HG03095 (cell line): ENCODE results near the gene NFIA.

Experiments
- ATAC-seq: cut with Tn5 transposase; IDR thresholded peaks from one replicate; pipeline ENCODE4 v1.9.1; 2021; ENCODE audit warnings: moderate library complexity; ENCODE audit not compliant: unreplicated experiment

NFIA gene

DNA sequence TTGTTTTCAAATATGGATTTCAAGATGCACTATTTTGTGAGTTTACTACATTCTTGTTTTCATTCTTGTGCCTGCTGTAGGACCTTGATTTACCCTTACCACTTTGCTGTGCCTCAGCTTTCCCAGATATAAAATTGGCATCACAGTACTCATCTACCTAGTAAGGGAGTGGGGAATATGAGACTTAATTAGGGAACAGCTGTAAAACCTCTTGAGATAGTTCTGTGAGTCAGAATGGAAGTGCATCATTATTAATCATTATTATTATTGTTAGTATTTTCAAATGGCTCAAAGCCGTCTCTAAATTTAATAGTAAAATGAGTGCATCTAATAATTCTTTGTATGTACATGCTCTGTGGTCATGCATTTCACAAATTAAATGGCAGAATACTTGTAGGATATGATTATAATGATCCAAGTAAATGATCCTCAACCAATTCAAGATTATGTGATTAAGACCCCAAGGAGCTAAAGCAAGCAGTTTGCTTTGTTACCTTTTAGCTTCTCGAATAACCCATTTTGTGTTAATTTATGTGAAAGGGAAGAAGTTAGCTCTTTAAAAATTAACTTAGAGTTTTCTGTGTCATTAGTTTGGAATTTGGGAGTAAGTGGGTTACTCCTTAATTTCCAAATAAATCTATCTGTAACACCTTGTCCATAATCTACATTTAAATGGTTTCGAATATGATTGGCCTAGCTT is 155.4 kb downstream of the NFIA start:
- ATAC-seq, result no peak

DNA sequence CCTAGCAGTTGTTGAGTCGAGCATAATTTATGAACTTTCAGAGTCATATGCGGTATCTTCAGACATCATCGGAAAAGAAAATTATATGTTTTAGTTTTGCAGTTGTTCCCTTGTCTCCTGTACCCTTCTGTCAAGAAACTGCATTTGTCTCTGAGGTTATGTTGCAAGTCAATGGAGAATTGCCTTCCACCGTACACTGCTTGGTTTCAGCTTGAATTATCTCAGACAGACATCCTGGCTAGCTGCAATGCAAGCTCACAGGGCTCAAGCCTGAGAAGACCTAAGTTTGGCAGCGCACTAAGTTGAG is 156.0 kb downstream of the NFIA start:
- ATAC-seq, result no peak

DNA sequence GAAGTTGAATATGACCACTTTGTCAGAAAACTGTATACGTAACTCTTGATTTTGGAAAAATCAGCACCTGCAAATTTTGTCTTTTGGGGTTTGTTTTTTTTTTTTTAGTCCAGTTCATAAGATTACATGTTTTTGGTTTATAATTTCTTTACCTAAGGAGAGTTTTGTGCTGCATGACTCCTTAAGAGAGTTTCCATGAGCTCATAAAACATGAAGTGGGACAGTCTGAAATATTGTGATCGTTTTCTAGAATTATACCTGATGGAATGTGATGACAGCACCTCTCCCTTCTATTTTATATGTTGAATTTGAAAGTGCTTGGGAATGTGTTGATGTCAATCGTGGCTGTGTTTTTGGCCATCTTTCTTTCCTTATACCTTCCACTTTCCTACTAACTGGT is 158.5 kb downstream of the NFIA start:
- no peak for ATAC-seq

DNA sequence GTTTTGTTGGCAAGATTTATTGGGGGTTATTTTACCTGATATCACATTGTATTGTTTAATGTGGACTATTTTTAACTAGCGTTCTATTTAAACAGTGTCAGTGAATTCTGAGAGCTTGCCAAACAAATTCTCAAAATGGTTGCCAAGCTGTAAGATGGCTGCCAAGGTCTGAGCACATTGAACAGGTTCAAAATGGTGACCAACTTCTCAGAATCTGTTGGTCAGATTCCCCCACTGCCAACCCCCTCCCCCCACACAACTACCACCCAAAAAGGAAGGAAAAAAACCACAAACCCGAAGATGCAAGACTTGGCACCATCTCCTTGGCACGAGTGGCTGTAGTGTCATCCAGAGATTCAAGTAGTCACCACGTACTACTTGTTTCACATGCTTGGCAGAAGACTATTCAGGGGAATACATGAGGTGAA is 159.1 kb downstream of the NFIA start:
- no peak for ATAC-seq

DNA sequence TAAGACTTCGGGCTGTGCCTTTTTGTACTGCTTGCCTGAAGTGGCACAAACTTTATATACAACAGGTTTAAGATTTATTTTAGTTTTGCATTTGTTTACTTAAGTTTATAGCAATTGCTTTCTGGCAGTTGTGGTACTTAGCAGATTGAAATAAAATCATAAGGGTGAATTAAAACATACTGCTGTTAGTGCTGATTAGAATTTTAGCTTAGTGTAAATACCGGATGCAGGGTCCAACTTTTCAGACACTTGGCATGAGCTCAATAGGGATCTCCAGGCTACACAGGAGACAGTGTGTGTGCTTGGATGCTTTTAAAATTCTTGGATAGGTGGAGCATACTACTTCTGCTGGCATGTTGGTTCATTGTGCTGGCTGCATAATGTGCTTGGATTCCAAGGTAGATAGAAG is 159.6 kb downstream of the NFIA start:
- ATAC-seq, result no peak

DNA sequence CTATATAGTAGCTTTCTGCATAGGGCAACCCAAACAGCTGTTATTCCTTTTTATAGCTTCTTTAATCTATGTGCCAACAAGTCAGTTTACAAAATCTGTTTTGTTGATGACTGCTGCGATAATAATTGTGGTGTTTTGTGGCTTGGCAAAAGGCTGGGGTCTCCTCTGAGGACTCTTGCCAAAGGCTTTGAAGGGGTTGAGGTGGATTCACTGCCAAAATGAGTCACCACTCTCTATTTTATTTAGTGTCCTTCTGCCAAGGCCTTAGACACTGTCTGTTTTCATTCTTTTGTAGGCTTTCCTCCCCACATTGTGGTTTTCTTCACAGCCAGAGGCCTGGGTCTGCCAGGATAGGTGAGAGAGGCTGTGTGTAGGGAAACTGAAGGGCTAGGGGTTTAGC is 161.8 kb downstream of the NFIA start:
- ATAC-seq, result no peak

DNA sequence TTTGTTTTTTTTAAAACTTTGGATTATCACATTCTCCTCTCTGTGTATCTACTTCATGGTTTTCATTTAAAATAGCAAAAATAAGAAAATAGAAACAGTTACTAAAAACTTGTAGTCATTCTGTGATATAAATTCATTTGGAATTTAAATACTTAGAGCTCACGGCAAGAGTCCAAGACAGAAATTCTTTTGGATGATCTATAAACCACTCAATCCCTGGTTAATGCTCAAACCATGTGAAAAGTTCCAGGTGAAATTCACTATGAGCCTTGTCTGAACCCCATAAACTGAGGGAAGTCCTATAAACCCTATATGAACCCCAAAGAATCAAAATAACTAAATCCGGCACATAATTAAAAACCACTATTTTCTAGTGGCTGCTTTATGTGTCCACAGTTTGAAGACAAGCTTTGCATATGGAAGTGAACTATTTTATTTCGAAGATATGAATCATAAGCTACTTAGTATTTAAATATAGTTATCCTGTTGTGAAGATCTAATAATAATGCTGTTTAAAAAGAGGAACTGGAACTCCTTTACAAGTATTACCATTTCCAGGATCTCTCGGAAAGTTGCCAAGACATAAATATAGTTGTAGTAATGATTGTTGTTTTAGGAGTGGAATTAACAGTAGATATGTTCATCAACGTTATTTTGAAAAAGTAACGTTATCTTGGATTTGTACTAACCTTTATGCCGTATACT is 163.5 kb downstream of the NFIA start:
- no peak for ATAC-seq

DNA sequence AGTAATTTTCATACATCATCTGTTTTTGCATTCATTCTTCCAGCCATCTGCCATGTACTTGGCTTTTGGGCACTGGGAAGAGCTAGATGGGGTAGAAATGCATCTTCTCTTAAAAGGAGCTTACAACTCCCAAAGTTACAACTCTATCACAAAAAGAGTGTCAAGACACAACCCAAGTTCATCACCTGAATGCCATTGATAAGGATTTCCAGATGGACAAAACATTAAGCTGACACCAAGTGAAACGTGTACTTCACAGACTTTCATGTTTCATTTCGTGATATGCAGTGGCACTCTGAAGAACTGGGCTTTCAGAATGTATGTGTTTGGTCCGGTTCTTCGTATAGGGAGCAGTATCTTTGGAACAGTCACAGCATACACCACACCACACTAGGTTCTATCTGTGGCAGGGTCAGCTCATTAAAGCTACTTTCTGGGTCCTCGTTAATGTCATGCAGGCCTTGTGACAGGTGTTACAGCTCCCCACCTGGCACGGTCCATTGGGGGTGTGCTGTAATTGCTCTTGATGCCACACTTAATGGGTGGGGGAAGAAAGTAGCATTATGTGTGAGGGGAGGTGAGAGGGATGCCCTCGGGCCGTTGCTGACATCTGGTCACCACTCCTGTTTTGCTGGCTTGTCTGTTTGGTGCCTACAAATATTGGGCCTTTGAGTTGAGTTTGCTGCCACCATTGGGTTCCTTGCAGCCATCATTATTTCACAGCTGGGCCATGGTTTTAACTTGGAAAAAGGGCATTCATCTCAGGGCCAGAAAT is 164.9 kb downstream of the NFIA start:
- ATAC-seq, result no peak

DNA sequence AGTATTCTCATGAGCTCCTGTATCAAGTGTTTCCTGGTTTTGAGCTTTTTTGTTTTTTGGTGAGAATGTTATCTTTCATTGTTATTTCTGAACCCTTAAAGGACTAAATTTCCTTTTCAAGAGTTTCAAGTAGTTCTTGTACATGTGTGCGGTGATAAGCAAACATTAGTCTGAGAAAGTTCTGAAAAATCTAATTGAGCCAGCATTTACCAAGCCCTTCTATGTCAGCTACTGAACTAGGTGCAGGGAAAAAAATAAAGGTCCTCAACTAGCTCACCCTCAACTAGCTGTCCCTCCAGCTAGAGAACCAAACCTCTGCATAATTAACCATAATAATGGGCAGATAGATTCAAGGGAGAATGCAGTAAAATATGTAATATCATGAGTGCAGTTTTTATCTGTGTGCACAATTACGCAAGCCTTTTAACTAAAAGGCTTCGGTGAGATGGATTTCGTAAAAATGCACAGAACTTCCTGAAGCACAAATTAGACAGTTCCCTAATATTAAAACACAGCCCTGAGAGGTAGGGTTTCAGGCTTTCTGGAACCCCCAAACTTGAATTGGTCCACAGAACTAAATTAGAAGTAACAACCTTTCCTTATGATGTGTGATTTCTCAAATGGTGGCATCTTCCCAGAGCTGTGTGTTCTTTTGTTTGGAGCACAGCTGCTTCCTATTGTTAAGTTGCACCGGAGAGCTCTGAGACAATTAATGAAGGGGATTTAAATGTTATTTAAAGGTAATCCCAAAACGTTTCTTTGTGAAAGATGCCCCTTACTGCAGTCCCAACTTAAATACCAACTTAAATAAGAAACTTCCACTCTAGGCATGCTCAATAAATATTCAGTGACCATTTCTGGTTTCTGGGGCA is 165.8 kb downstream of the NFIA start:
- ATAC-seq, result no peak

DNA sequence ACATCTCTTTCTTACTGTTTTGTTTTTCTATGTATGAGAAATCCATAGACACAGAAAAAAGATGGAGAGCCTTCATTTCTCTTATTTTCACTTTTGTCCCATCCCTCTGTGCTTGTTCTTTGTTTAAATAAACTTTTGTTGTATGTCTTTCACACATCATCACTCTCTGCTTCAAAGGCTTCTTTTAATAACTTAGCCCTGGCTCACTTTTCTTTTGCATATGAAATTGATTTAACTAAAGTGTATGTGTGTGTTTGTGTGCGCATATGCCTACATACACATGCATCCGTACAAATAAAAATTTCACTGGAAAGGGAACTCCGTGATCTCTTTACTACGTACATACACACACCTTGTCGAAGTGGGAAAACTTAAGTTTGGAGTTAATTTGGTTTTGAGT is 168.6 kb downstream of the NFIA start:
- ATAC-seq, result no peak

DNA sequence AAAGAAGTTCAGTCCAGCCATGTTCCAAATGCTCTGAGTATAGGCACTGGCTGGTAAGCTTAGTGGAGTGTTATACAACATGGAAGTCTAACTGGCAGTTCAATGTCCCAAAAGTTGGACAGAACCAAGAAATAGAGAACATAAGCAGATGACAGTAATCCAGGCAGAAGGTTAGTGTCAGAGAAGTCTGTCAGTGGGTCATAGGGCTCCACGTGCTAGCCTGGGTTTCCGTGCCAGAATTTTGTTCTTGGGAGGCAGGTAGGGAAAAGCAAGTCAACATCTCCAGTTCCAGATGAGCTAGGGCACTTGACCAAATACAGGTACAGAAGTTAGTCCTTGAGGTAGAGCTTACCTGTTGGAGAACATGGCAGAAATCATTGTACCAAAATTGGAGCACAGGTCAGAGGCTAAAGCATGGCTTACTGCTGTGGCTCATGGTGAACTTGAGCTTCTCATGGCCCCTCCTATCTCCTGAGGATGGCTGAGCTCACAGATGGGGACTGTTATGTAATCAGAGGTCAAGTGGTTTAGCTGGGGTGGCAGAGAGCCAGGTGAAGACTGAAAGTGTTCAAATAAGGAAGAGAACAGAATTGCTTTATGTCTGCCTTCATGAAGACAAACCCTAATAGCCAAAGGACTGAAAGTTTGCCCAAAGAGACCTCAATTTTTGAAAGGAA is 170.8 kb downstream of the NFIA start:
- no peak for ATAC-seq

DNA sequence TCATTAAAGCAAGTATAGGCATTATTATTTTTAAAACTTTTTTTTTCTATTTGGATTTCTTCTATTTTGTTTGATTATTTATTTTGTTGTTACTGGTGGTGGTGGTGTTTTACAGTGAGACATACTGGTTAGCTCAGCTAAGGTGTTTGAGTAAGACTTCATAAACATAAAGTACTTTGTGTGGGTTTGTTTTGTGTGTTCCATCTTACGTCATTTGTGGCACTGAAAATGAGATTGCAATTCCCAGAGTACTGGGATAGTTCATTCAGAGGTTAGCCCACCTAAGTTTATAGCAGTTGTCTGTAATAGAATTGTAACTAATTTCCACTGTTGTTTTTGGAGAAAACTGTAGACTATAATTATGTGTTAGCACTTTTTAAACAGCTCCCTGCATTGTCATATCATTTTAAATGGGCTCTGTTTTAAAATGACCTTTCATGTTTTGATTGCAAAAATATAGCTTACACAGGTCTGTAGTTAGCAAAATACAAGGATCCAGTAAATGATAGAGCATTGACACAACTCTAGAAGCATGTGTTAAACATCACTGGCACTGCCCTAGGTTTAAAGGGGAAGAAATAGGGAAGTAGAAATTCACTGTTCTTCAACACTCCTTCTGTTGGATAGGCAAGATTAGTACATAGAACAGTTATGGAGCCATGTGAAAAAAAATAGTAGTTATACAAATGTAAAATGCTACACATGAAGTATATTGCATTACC is 171.7 kb downstream of the NFIA start:
- no peak for ATAC-seq

DNA sequence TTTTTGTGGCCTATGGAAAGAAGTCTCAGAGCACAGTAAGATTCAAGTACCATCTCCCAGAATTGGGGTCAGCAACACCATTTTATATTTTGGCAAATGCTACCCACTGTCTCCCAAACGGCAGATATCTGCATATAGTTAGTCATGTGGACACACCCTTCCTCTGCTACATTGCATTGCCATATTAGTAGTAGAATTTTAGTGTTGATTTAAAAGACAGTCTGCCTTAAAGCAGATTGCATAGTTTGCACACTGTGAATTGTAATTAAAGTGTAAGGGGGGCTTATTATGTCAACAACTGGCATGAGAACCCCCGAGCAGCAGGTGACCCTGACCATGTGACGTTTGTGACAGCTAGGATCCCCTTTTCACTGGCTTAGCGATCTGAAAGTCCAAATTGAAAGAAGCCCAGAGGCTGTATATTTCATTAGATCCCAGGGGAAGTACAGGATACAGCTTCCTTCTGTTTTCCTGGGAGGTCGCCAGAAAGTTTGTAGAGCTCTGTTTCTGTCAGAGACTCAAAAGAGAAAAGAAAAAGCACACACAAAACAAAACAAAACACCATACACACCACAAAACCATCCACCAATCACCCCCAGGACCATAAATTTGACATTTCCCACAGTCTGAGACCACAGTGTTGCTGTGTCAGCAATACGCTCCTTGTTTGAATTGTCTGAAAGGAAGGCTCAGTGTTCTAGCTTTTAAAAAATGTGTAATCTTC is 172.4 kb downstream of the NFIA start:
- no peak for ATAC-seq

DNA sequence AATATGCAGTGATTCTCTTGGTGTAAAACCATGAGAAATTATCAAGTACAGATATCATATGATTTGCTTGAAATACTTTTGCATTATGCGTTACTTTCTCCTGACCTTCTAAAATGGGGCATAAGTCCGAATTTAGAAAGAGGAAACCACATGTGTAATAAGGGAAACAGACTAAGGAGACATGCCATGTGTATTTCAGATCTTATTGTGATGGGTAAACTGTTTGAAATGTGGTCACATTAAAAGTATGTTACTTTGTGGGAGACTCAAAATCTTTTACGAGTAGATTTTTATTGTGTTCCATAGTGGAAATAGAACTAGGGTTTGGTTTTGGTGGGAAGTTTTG is 173.0 kb downstream of the NFIA start:
- ATAC-seq, result no peak

DNA sequence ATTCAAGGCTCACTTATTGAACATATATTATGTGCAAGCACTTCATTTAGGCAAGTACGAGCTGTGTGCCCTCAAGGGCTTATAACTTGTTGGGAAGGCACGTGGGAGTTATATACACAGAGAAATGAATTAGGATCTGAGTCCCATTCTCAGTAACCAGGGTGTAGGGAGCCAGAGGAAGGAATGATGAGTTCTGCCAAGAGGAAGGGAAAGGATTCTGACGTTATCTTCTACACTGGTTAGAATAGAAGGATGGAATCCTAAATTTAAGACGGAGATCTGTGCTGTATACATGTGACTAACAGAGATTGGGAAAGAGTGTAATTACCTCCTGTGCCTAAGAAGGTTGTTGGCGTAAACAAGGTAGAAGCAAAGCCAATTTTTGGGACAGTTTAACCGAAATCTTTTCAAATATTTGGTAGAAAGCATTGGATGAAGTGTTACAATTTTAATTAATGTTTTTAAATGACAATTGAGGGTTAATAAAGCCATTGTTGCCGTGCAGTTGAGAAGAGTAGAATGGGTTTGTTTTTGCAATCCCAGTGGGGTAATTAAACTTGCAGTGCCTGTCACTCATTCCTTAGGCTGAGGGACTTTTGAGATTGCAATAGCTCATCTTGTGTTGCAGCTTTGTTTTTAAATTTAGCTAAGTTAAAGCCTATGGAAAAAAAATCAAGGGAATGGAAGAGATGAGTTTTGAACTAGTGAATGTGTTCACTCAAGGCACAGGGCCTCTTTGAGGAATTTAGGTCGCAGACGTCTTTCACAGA is 177.2 kb downstream of the NFIA start:
- ATAC-seq, result no peak

DNA sequence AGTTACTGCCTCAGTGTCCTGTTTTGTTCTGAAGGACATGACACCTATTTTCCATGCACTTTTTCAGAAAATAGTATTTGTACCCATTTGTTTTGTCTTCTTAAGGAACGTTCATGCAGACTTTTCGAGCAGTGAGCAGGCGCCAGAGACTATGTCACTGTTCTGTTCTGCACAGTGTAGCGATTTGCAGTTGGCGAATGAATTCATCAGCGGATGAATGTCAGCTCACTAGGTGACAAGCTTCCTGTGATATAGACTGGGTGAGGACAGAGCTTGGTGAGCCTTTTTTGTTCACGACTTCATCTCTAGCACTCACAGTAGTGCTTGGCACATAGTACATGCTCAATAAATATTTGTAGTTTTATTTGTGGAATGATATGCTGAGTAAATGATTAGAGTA is 177.8 kb downstream of the NFIA start:
- no peak for ATAC-seq

DNA sequence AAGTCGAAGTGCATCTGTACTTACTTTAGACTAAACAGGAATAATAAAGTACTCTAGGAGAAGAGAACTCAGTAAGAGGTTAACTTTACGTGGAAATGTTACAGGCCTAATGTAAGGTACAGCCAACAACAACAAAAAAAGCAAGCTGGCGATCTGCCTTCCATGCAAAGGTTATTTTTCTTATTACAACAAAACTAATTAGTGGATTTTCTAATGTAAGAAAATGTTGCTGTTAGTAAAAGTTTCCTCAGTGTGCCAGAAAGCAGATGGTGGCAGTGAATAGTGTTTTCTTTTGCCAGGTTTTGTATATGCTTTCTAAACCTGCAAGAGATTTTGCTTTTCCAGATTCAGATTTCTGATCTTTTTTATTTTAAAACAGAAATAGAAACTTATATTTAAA is 179.2 kb downstream of the NFIA start:
- ATAC-seq, result no peak

DNA sequence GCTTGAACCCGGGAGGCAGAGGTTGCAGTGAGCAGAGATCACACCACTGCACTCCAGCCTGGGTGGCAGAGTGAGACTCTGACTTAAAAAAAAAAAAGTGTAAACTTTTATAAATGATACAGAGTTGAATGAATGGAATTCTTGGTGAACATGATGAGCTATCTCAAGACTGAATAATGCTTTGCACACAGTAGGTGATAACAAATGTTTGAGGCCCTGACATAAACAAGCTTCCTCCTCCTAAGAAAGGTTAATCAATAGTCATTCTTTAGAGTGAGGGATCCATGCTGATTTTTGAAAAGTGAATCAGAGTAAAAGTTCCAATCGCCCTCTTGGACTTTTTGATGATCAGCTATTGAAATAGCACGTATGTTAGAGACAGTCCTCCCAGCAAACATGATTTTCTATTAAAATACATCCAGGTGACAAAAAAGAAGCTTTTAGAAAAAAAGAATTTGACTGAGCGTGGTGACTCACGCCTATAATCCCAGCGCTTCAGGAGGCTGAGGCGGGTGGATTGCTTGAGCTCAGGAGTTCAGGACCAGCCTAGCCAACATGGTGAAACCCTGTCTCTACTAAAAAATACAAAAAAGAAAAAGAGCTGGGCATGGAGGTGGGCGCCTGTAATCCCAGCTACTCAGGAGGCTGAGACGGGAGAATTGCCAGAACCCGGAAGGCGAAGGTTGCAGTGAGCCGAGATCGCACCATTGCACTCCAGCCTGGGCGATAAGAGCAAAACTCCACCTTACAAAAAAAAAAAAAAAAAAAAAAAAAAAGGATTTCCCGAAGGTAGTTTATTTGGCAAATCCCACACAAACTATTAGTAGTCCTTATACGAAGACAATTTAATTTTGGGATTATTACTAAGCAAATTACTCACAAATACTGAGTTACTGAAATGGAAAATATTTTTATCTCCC is 181.8 kb downstream of the NFIA start:
- ATAC-seq, result no peak
